CD1c-positive myeloid dendritic cell (primary cell): ENCODE measurements around the gene SLC2A8.

Experiments
- DNase-seq: peaks from one replicate; pipeline ENCODE4 v3.0.0-alpha.2; 2016; ENCODE audit errors: extremely low spot score

Gene SLC2A8

GRCh38 chr9:127380479-127380878, 16.5 kb upstream of the SLC2A8 start:
- DNase-seq = no peak

DNA sequence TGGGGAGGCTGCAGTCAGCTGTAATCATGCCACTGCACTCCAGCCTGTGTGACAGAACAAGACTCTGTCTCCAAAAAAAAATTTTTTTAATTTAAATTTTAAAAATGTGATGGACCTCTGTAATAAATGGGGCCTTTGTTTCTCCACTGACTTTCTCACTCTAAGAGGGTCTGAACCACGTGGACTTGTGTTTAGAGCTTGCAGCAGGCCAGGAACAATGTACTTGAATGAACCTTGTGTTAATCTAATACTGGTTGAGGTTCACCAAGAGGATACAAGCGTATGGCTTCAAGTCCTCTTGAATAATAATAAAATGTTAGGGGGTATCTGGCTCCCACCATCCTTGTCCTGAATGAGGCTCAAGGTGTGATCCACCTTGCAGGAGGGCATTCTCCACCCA, 14.4 kb upstream of the SLC2A8 start:
- DNase-seq = no peak

DNA sequence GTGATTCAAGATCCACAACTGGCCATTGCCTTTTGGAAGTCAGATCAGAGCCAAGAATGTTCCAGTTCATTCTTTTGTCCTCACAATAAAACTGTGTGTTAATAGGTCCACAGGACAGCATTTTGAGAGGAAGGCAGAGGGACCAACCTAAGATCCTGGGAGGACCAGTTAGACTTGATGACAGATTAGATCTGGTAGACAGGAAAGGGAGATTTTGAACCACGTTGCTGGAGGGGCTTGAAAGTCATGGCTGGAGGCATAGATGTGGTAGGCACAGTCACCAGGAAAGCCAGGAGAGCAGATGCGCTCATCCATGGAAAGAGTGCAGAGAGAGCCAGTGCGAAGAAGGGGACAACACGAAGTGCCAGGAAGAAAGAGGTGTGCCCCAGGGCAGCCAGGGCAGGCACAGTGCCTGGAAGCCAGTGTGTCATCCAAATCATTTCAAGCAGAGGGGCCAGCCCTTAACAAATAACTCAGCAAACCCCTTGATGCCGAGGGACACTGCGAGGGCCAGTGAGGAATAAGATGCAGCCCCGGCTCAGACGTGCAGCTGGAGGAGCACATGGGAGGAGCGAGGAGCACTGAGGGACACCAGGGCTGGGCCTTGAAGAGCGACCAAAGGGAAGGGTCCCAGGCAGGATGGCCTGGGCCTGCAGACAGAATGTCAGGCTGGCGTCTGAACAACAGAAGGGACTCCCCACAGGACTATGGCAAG, 12.8 kb upstream of the SLC2A8 start:
- DNase-seq = no peak

GRCh38 chr9:127384901-127385300, 12.1 kb upstream of the SLC2A8 start:
- no peak for DNase-seq

- DNase-seq = no peak
Measured at GRCh38 chr9:127386249-127386648, 10.7 kb upstream of the SLC2A8 start.

- DNase-seq = no peak
Measured at GRCh38 chr9:127386981-127387380, 10.0 kb upstream of the SLC2A8 start.

DNA sequence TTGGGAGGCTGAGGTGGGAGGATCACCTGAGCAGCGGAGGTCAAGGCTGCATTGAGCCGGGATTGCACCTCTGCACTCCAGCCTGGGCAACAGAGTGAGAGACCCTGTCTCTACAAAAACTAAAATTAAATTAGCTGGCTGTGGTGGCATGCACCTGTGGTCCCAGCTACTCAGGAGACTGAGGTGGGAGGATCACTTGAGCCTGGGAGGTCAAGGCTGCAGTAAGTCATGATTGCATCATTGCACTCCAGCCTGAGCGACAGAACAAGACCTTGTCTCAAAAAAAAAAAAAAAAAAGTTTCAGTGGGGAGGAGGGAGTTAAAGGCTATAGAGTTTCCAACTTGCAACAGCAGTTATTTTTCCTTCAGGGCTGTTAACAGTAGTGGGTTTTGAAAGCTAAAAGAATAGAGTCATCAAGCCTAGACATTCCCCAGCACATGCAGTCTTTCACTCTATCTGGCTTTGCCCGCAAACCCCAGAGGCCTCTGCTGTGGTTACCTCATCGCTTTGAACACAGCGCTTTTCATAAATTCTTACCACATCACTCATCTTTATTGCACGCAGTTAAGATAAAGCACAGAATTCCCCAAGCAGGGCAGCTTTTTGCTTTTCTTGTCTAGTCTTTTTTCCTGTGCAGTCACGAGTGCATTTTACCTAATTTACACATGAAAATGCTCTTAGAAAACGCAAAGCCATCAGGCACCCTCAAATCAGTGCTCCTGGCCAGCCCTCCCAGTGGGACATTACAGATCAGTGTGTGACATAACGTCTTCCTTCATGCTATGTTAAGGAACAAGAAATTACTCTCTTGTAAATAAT, 8.7 kb upstream of the SLC2A8 start:
- peak; percentile 73 for DNase-seq

DNA sequence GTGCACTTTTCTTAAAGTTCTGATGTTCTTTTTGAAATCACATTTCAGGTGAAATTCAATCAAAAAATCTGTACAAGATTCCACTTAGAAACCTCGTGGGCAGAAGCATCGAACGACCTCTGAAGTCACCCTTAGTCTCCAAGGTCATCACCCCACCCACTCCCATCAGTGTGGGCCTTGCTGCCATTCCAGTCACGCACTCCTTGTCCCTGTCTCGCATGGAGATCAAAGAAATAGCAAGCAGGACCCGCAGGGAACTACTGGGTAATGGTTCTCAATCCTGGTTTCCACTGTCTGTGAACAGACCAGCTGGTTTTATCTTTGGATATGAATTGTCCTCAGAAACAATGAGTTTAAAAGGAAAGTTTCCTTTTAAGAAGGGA, 8.1 kb upstream of the SLC2A8 start:
- DNase-seq = no peak

- DNase-seq = no peak
Measured at GRCh38 chr9:127389381-127390247, 7.4 kb upstream of the SLC2A8 start.

- no peak for DNase-seq
Measured at GRCh38 chr9:127390248-127390545, 6.8 kb upstream of the SLC2A8 start.

- DNase-seq = no peak
Measured at GRCh38 chr9:127390563-127390962, 6.4 kb upstream of the SLC2A8 start.

GRCh38 chr9:127392166-127392565, 4.8 kb upstream of the SLC2A8 start:
- no peak for DNase-seq

DNA sequence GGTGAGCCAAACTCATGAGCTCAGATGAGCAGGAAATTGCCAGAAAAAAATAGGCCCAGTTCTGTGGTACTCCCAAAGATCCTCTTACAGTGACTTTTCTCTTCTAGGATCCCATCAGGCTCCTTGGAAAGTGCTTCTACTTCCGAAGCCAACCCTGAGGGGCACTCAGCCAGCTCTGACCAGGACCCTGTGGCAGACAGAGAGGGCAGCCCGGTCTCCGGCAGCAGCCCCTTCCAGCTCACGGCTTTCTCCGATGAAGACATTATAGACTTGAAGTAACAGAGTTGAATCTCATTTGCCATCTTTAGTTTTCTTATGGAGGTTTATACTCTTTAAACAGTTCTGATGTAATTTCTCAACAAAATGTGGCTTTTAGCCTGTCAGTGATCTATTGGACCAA, 4.0 kb upstream of the SLC2A8 start:
- no peak for DNase-seq

GRCh38 chr9:127393645-127394044, 3.3 kb upstream of the SLC2A8 start:
- DNase-seq = no peak

DNA sequence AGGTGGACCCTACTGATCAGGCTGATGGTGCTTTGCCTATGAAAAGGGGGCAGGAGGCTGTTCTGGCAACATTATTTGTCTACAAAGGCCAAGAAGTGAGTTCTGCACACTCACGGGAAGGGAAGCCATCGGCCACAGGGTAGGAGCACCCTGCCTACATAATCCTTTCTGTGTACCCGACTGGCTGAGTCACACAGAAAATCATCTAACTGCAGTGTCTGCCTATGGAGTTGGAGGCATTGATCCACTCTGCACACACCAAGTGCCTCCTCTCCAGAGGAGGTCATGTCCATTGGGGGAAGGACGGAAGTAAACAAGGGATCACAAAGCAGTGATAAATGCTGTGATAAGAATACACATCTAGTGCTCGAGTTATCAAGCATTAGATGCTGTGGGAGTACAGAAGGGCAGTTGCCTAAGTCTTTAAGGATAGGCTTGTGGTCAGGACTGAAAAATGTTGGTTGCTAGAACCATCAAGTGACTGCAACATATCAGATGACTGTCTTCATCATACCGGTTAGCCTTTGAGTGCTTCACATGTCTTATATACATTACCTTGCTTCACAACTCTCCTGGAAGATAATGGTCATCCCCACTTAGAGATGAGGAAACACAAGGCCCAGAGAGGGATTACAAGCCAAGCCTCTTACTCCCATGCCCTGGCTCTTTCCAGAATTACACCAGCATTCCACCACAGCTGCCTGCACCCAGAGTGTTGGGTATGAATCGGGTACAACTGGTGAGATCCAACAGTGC, 1.3 kb upstream of the SLC2A8 start:
- no peak for DNase-seq

DNA sequence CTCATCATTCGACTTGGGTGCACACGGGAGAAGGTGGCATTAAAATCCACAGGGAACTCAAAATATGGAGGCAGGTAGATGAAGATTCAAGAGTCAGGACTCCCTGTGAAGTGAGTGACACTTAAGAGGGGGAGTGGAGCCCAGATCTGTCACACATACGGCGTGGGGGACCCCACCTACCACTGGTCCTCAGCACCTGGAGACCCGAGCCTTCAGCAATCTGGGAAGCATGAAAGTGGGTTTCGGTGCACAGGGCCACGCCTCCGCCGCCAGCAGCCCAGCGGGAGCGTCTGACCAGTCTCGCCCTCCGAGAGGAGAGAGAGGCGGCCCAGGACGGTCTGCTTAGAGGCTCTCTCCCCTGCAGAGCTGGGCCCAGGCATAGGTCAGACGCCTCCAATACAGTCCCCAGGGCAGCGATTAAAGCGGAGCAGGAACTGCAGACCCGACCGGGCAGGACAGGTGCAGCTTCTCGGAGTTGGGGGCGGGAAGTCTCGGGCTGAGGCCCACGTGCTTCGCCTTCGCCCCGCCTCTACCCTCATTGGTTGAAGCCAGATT, 639 bp upstream of the SLC2A8 start:
- no peak for DNase-seq

- DNase-seq = peak; percentile 22
Measured at GRCh38 chr9:127397646-127398274, 791 bp downstream of the SLC2A8 start.

DNA sequence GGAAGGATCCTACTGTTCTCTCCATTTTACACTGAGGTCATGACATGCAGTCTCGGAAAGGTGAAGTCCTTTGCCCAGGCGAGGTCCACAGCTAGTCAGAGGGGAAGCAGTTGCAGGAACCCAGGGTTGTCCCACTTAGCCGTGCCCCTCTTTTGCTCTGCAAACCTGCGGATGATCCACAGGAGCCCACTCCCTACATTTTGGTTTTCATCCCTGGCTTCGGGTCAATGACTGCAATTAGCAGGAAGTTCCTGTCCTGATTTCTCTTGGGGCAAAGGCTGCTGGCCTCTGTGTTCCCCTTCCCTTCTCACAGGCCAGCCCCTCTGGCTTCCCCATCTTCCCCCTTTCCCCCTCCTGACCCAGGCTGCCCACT, 1.3 kb downstream of the SLC2A8 start:
- no peak for DNase-seq

DNA sequence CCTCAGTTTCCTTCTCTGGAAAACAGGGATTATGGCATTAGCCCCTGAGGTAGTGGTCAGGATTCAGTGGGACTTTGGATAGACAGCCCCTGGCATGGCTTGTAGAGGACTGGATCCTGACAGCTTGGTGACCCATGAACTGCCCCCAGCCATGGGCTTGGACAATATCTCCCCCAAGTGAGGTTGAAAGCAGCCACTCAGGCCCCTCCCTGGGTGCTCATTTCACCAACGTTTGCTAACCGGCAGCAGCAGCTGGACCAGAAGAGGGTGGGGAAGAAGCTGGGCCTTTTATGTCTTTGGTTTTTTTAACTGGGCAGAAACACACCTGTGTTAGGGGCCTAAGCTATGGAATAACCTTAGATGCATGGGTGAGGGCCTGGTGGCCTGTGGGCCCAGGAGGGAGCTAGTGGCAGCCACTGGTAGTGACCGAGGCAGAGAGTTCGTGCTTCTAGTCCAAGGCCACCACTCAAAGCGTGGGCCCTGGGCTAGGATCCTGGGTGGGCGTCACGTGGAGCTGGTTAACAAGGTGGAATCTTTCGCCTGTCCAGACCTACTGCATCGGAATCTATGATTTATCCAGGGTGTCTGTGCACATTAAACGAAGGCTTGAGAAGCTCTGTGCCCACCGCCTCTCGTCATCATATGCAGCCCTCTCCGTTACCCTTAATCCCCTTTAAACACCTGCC, 1.9 kb downstream of the SLC2A8 start:
- no peak for DNase-seq

DNA sequence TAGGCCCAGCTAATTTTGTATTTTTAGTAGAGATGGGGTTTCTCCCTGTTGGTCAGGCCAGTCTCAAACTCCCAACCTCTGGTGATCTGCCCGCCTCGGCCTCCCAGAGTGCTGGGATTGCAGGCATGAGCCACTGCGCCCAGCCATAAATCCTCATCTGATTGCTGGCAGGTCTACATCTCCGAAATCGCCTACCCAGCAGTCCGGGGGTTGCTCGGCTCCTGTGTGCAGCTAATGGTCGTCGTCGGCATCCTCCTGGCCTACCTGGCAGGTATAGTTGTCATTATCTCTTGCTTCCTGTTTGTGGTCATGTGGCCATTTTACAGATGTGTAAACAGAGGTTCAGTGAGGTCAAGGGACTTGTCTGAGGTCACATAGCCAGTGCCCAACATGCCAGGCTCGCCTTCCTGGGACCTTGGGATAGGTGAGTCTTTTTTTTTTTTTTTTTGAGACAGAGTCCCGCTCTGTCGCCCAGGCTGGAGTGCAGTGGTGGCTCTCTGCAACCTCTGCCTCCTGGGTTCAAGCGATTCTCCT, 2.8 kb downstream of the SLC2A8 start:
- DNase-seq = no peak
